ENCODE results near the gene DPP10. TPM values are rescaled to one million over a fixed set of nuclear protein-coding genes. Genes with fewer than 3 reads are reported as not detected.
A peak's percentile ranks its signal among the peaks of the same experiment; 100 is the strongest.

The DPP10 gene
- total and polyA plus RNA-seq, 2 of the 13 experiments (the other 11 are each of a cell fraction or from before 2014, with no cell fraction given) = 0.95 to 1.7 TPM

GRCh38 chr2:114724454-114724853 is 282.0 kb downstream of the DPP10 start (continued):
- TF ChIP-seq NFYB (CRISPR knock-in tag; IDR thresholded peaks at IDR 0.05) = peak; percentile 30; the same call in 1 of the 2 replicates
- TF ChIP-seq ZNF33B (CRISPR knock-in tag; IDR thresholded peaks at IDR 0.05) = no peak
- TF ChIP-seq ZZZ3 (CRISPR knock-in tag; IDR thresholded peaks at IDR 0.05; ENCODE audit: borderline replicate concordance) = no peak
- TF ChIP-seq PAXIP1 (CRISPR knock-in tag; conservative IDR thresholded peaks at IDR 0.05) = peak; percentile 64
- peak; percentile 70 for TF ChIP-seq CEBPB (IDR thresholded peaks at IDR 0.05; ENCODE audit: borderline replicate concordance, low read depth, low read length)
- TF ChIP-seq RARA (CRISPR knock-in tag; IDR thresholded peaks at IDR 0.05) = peak; percentile 64
- TF ChIP-seq PRDM15 (CRISPR knock-in tag; IDR thresholded peaks at IDR 0.05) = no peak
- TF ChIP-seq SOX13 (IDR thresholded peaks at IDR 0.05) = no peak
- peak in 1 of 2 experiments; percentile 58; a peak in 1 of 4 replicates for TF ChIP-seq SOX13 (CRISPR knock-in tag; conservative IDR thresholded peaks at IDR 0.05 in 1 of 2, IDR thresholded peaks at IDR 0.05 in 1 of 2)
- TF ChIP-seq ZKSCAN8 (CRISPR knock-in tag; IDR thresholded peaks at IDR 0.05; ENCODE audit: borderline replicate concordance) = no peak
- no peak for TF ChIP-seq KDM4B (CRISPR knock-in tag; IDR thresholded peaks at IDR 0.05)
- TF ChIP-seq KDM5B (CRISPR knock-in tag; IDR thresholded peaks at IDR 0.05; ENCODE audit: borderline replicate concordance) = no peak
- peak; percentile 77 for TF ChIP-seq HNF4A (CRISPR knock-in tag; IDR thresholded peaks at IDR 0.05)
- no peak for TF ChIP-seq ZNF180 (CRISPR knock-in tag; IDR thresholded peaks at IDR 0.05; ENCODE audit: borderline replicate concordance, low read depth)
- TF ChIP-seq, protein P1, sequence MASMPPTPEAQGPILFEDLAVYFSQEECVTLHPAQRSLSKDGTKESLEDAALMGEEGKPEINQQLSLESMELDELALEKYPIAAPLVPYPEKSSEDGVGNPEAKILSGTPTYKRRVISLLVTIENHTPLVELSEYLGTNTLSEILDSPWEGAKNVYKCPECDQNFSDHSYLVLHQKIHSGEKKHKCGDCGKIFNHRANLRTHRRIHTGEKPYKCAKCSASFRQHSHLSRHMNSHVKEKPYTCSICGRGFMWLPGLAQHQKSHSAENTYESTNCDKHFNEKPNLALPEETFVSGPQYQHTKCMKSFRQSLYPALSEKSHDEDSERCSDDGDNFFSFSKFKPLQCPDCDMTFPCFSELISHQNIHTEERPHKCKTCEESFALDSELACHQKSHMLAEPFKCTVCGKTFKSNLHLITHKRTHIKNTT (CRISPR knock-in tag; IDR thresholded peaks at IDR 0.05) = no peak
- peak; percentile 63; the same call in 1 of the 2 replicates for TF ChIP-seq ZBTB39 (CRISPR knock-in tag; IDR thresholded peaks at IDR 0.05)
- peak in 1 of 2 experiments; percentile 72; a peak in 2 of 4 replicates for TF ChIP-seq EP300 (IDR thresholded peaks at IDR 0.05; ENCODE audit: low read depth in 2 of 2, low read length in 2 of 2)
- TF ChIP-seq EP300 (CRISPR knock-in tag; IDR thresholded peaks at IDR 0.05; ENCODE audit: borderline replicate concordance) = no peak
- no peak for TF ChIP-seq PRPF4 (IDR thresholded peaks at IDR 0.05; ENCODE audit: low read depth, low read length, poor library complexity, severe bottlenecking)
- TF ChIP-seq ZFP90 (CRISPR knock-in tag; IDR thresholded peaks at IDR 0.05; ENCODE audit: borderline replicate concordance) = no peak

Measured in HepG2 (cell line).